Measurements from ENCODE around the gene CBARP. TPM values are rescaled to one million over a fixed set of nuclear protein-coding genes. Genes with fewer than 3 reads are reported as not detected.

The CBARP gene
- total and polyA plus RNA-seq, 2 of the 13 experiments (the other 11 are each of a cell fraction or from before 2014, with no cell fraction given), result 1.2 to 1.4 TPM

DNA sequence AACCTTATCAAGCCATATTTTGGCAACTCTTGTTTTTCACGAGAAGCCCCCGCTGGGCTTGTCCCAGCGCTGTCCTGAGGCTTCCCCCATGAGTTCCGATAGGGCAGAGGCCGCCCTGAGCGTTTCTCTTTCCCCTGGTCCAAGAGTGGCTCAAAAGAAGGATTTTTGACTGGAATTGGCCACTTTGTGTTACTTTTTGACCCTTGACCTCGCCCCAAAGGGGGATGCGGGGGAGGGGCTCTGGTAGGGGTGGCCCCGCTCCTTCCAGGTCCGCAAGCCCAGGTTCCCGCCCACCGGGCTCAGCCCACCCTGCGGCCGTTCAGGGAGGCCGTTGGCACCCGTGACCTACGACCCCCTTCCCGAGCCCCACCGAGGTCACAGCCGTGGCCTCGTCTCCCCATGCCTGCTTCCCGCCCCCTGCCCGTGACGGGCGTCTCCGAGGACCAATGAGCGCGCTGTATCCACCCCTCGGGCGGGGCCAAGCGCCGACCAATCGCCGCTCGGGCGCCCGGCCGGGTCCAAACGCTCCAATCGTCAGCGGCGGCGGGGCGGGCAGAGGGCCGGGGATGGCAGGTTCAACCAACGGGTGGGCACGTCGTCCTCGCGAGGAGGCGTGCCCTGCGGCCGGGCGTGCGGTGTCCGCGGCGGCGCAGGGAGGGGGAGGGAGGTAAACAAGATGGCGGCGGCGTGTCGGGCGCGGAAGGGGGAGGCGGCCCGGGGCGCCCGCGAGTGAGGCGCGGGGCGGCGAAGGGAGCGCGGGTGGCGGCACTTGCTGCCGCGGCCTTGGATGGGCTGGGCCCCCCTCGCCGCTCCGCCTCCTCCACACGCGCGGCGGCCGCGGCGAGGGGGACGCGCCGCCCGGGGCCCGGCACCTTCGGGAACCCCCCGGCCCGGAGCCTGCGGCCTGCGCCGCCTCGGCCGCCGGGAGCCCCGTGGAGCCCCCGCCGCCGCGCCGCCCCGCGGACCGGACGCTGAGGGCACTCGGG lies 32.4 kb downstream of the CBARP start, which contains the start of gene STK11 (continued):
- TF ChIP-seq, protein P1, sequence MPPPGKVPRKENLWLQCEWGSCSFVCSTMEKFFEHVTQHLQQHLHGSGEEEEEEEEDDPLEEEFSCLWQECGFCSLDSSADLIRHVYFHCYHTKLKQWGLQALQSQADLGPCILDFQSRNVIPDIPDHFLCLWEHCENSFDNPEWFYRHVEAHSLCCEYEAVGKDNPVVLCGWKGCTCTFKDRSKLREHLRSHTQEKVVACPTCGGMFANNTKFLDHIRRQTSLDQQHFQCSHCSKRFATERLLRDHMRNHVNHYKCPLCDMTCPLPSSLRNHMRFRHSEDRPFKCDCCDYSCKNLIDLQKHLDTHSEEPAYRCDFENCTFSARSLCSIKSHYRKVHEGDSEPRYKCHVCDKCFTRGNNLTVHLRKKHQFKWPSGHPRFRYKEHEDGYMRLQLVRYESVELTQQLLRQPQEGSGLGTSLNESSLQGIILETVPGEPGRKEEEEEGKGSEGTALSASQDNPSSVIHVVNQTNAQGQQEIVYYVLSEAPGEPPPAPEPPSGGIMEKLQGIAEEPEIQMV (CRISPR knock-in tag; IDR thresholded peaks at IDR 0.05; ENCODE audit: low read depth), result peak; percentile 62; the same call in 1 of the 2 replicates
- TF ChIP-seq, protein P2, sequence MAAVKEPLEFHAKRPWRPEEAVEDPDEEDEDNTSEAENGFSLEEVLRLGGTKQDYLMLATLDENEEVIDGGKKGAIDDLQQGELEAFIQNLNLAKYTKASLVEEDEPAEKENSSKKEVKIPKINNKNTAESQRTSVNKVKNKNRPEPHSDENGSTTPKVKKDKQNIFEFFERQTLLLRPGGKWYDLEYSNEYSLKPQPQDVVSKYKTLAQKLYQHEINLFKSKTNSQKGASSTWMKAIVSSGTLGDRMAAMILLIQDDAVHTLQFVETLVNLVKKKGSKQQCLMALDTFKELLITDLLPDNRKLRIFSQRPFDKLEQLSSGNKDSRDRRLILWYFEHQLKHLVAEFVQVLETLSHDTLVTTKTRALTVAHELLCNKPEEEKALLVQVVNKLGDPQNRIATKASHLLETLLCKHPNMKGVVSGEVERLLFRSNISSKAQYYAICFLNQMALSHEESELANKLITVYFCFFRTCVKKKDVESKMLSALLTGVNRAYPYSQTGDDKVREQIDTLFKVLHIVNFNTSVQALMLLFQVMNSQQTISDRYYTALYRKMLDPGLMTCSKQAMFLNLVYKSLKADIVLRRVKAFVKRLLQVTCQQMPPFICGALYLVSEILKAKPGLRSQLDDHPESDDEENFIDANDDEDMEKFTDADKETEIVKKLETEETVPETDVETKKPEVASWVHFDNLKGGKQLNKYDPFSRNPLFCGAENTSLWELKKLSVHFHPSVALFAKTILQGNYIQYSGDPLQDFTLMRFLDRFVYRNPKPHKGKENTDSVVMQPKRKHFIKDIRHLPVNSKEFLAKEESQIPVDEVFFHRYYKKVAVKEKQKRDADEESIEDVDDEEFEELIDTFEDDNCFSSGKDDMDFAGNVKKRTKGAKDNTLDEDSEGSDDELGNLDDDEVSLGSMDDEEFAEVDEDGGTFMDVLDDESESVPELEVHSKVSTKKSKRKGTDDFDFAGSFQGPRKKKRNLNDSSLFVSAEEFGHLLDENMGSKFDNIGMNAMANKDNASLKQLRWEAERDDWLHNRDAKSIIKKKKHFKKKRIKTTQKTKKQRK (IDR thresholded peaks at IDR 0.05; ENCODE audit: low read length), result peak; percentile 36; the same call in 1 of the 2 replicates
- TF ChIP-seq ZSCAN25 (CRISPR knock-in tag; IDR thresholded peaks at IDR 0.05) (peak; percentile 79), ZKSCAN8 (CRISPR knock-in tag; IDR thresholded peaks at IDR 0.05; ENCODE audit: borderline replicate concordance) (no peak), ZBTB7B (CRISPR knock-in tag; IDR thresholded peaks at IDR 0.05) (peak; percentile 98), ZNF3 (CRISPR knock-in tag; IDR thresholded peaks at IDR 0.05) (no peak), MEF2D (CRISPR knock-in tag; IDR thresholded peaks at IDR 0.05) (0 out of 2 replicates have a peak, but pooled peaks have one; percentile 53), TBX3 (IDR thresholded peaks at IDR 0.05; ENCODE audit: borderline replicate concordance) (no peak), MZF1 (CRISPR knock-in tag; IDR thresholded peaks at IDR 0.05; ENCODE audit: borderline replicate concordance) (no peak), ZNF335 (CRISPR knock-in tag; IDR thresholded peaks at IDR 0.05) (peak; percentile 44; the same call in 1 of the 2 replicates), ZBTB8A (CRISPR knock-in tag; IDR thresholded peaks at IDR 0.05; ENCODE audit: borderline replicate concordance, low read depth) (no peak), ZBTB38 (CRISPR knock-in tag; IDR thresholded peaks at IDR 0.05) (no peak; the same call in 1 of the 2 replicates), KLF16 (CRISPR knock-in tag; IDR thresholded peaks at IDR 0.05) (peak in 1 of 2 experiments; percentile 72; a peak in 1 of 4 replicates), ZNF10 (CRISPR knock-in tag; IDR thresholded peaks at IDR 0.05; ENCODE audit: borderline replicate concordance, low read depth) (no peak), ZFP82 (CRISPR knock-in tag; IDR thresholded peaks at IDR 0.05; ENCODE audit: borderline replicate concordance) (no peak), ZNF549 (CRISPR knock-in tag; IDR thresholded peaks at IDR 0.05) (no peak)
- TF ChIP-seq, protein P3, sequence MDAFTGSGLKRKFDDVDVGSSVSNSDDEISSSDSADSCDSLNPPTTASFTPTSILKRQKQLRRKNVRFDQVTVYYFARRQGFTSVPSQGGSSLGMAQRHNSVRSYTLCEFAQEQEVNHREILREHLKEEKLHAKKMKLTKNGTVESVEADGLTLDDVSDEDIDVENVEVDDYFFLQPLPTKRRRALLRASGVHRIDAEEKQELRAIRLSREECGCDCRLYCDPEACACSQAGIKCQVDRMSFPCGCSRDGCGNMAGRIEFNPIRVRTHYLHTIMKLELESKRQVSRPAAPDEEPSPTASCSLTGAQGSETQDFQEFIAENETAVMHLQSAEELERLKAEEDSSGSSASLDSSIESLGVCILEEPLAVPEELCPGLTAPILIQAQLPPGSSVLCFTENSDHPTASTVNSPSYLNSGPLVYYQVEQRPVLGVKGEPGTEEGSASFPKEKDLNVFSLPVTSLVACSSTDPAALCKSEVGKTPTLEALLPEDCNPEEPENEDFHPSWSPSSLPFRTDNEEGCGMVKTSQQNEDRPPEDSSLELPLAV (CRISPR knock-in tag; conservative IDR thresholded peaks at IDR 0.05; ENCODE audit: low read depth), result no peak
- TF ChIP-seq, protein P4, sequence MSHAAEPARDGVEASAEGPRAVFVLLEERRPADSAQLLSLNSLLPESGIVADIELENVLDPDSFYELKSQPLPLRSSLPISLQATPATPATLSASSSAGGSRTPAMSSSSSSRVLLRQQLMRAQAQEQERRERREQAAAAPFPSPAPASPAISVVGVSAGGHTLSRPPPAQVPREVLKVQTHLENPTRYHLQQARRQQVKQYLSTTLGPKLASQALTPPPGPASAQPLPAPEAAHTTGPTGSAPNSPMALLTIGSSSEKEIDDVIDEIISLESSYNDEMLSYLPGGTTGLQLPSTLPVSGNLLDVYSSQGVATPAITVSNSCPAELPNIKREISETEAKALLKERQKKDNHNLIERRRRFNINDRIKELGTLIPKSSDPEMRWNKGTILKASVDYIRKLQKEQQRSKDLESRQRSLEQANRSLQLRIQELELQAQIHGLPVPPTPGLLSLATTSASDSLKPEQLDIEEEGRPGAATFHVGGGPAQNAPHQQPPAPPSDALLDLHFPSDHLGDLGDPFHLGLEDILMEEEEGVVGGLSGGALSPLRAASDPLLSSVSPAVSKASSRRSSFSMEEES (CRISPR knock-in tag; IDR thresholded peaks at IDR 0.05), result peak; percentile 73; the same call in 1 of the 2 replicates
- TF ChIP-seq, protein P5, sequence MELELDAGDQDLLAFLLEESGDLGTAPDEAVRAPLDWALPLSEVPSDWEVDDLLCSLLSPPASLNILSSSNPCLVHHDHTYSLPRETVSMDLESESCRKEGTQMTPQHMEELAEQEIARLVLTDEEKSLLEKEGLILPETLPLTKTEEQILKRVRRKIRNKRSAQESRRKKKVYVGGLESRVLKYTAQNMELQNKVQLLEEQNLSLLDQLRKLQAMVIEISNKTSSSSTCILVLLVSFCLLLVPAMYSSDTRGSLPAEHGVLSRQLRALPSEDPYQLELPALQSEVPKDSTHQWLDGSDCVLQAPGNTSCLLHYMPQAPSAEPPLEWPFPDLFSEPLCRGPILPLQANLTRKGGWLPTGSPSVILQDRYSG (CRISPR knock-in tag; IDR thresholded peaks at IDR 0.05), result no peak
